GM21723 (cell line): ENCODE data around the gene GNAZ.

Experiments
- ATAC-seq: cut with Tn5 transposase; IDR thresholded peaks from one replicate; pipeline ENCODE4 v1.9.1; 2021; ENCODE audit warnings: mild to moderate bottlenecking, moderate library complexity; ENCODE audit not compliant: unreplicated experiment

Gene GNAZ

GRCh38 chr22:23151827-23152226 is 81.5 kb downstream of the GNAZ start:
- ATAC-seq: no peak

GRCh38 chr22:23152238-23153114 is 82.2 kb downstream of the GNAZ start:
- ATAC-seq: no peak

- ATAC-seq: no peak
Measured at GRCh38 chr22:23153994-23154393, 83.7 kb downstream of the GNAZ start.

- no peak for ATAC-seq
Measured at GRCh38 chr22:23154461-23154860, 84.1 kb downstream of the GNAZ start.

GRCh38 chr22:23155143-23155542 is 84.8 kb downstream of the GNAZ start:
- no peak for ATAC-seq

- no peak for ATAC-seq
Measured at GRCh38 chr22:23155831-23156230, 85.5 kb downstream of the GNAZ start.

GRCh38 chr22:23156286-23156685 is 86.0 kb downstream of the GNAZ start:
- no peak for ATAC-seq

- no peak for ATAC-seq
Measured at GRCh38 chr22:23157560-23158515, 87.5 kb downstream of the GNAZ start.

- no peak for ATAC-seq
Measured at GRCh38 chr22:23158516-23159290, 88.4 kb downstream of the GNAZ start.

- no peak for ATAC-seq
Measured at GRCh38 chr22:23159291-23159630, 88.9 kb downstream of the GNAZ start.

- ATAC-seq: no peak
Measured at GRCh38 chr22:23161029-23161428, 90.7 kb downstream of the GNAZ start.

- no peak for ATAC-seq
Measured at GRCh38 chr22:23161574-23161973, 91.3 kb downstream of the GNAZ start.

GRCh38 chr22:23163665-23164064 is 93.3 kb downstream of the GNAZ start:
- no peak for ATAC-seq

- no peak for ATAC-seq
Measured at GRCh38 chr22:23164091-23164490, 93.8 kb downstream of the GNAZ start.

GRCh38 chr22:23166042-23166831 is 95.9 kb downstream of the GNAZ start:
- ATAC-seq: no peak

GRCh38 chr22:23166841-23167616 is 96.7 kb downstream of the GNAZ start:
- ATAC-seq: no peak

- ATAC-seq: no peak
Measured at GRCh38 chr22:23168391-23169042, 98.2 kb downstream of the GNAZ start.

- ATAC-seq: no peak
Measured at GRCh38 chr22:23169043-23169406, 98.7 kb downstream of the GNAZ start.
